Keratinocyte (primary cell): ENCODE data around the gene TMEM132C. TPM values are rescaled to one million over a fixed set of nuclear protein-coding genes. Genes with fewer than 3 reads are reported as not detected.

Source experiments
- DNase-seq: peaks from one replicate; pipeline ENCODE4 v3.0.0-alpha.2; 2011; ENCODE audit warnings: low read depth, missing footprints, low spot score
- FAIRE-seq: peaks from 2 replicates; lab custom pipeline; 2011; peaks lifted over from hg19 to GRCh38; lab: Jason Lieb, UNC
- H2AFZ ChIP-seq: 2 replicates; pipeline ENCODE4 v1.6.0; 2012; ENCODE audit warnings: low read length, control low read depth, inconsistent platforms; ENCODE audit not compliant: control insufficient read depth
- H3K27ac ChIP-seq: 2 replicates; pipeline ENCODE4 v1.5.1; 2011; ENCODE audit warnings: low read length; ENCODE audit not compliant: control insufficient read depth, insufficient read depth
- H3K27me3 ChIP-seq: 3 replicates; pipeline ENCODE4 v1.6.0; 2011; ENCODE audit warnings: low read length; ENCODE audit not compliant: control insufficient read depth, insufficient read depth; ENCODE audit errors: extremely low read depth
- H3K36me3 ChIP-seq, 2 experiments: 2 replicates in 1 of 2; 3 replicates in 1 of 2; pipeline ENCODE4 v1.5.1; 2011; ENCODE audit warnings: low read length in 2 of 2, mild to moderate bottlenecking in 1 of 2; ENCODE audit not compliant: control insufficient read depth in 2 of 2, insufficient read depth in 2 of 2; ENCODE audit errors: extremely low read depth in 1 of 2
- H3K4me1 ChIP-seq: 3 replicates; pipeline ENCODE4 v1.5.1; 2011; ENCODE audit warnings: low read length; ENCODE audit not compliant: control insufficient read depth, insufficient read depth; ENCODE audit errors: extremely low read depth
- H3K4me2 ChIP-seq: 3 replicates; pipeline ENCODE4 v1.6.0; 2011; ENCODE audit warnings: low read depth, low read length; ENCODE audit not compliant: control insufficient read depth, insufficient read depth; ENCODE audit errors: extremely low read depth
- H3K4me3 ChIP-seq, 3 experiments: fragments of 200-600 bp in 1 of 3; sonication (generic) in 1 of 3; 2 replicates in 2 of 3; 3 replicates in 1 of 3; pipeline ENCODE4 v1.5.1; 2011 to 2016; ENCODE audit warnings: low read length in 3 of 3, mild to moderate bottlenecking in 3 of 3, control low read depth in 2 of 3, inconsistent platforms in 1 of 3, low read depth in 1 of 3, mixed read lengths in 1 of 3, mixed run types in 1 of 3, moderate library complexity in 1 of 3; ENCODE audit not compliant: control insufficient read depth in 2 of 3, insufficient read depth in 2 of 3; ENCODE audit errors: extremely low read depth in 1 of 3
- H3K79me2 ChIP-seq: 2 replicates; pipeline ENCODE4 v1.6.0; 2012; ENCODE audit warnings: low read length; ENCODE audit not compliant: control insufficient read depth, insufficient read depth
- H3K9ac ChIP-seq: 3 replicates; pipeline ENCODE4 v1.6.0; 2011; ENCODE audit warnings: low read length; ENCODE audit not compliant: control insufficient read depth, insufficient read depth; ENCODE audit errors: extremely low read depth
- H3K9me1 ChIP-seq: 3 replicates; pipeline ENCODE4 v1.6.0; 2011; ENCODE audit warnings: low read length; ENCODE audit not compliant: control insufficient read depth, insufficient read depth; ENCODE audit errors: extremely low read depth
- H3K9me3 ChIP-seq: 2 replicates; pipeline ENCODE4 v1.5.1; 2012; ENCODE audit warnings: low read depth, low read length; ENCODE audit not compliant: control insufficient read depth
- H4K20me1 ChIP-seq: 3 replicates; pipeline ENCODE4 v1.6.0; 2011; ENCODE audit warnings: low read length; ENCODE audit not compliant: control insufficient read depth, insufficient read depth; ENCODE audit errors: extremely low read depth
- CTCF ChIP-seq, 3 experiments: IDR thresholded peaks in 1 of 3; conservative IDR thresholded peaks in 1 of 3; optimal IDR thresholded peaks in 1 of 3; 2 replicates in 2 of 3; 3 replicates in 1 of 3; pipeline versions ENCODE3 to v1.5.1; 2011; ENCODE audit warnings: low read length in 3 of 3, mild to moderate bottlenecking in 3 of 3, moderate library complexity in 2 of 3, control low read depth in 1 of 3, inconsistent platforms in 1 of 3; ENCODE audit not compliant: insufficient read depth in 2 of 3; ENCODE audit errors: extremely low read depth in 1 of 3
- EZH2 ChIP-seq: IDR thresholded peaks from one replicate; pipeline ENCODE4 v1.6.1; 2012; ENCODE audit warnings: inconsistent platforms, mild to moderate bottlenecking, low read length, moderate library complexity
- dilution Hi-C: fragments of 300-500 bp; cut with MboI; formaldehyde crosslinking; loops from one replicate; pipeline ENCODE4 v1.7.0; 2020; ENCODE audit warnings: low sequenced_read_pairs; ENCODE audit not compliant: extremely low pct_ligation_motif_present
- polyA plus RNA-seq, 5 experiments: library from polyadenylated mRNA; depleted of rRNA in 3 of 5; stranded (reverse) in 3 of 5; stranded (forward) in 1 of 5; unstranded in 1 of 5; fragments of >200 nt; gene quantifications; 1 replicate in 1 of 5; 2 replicates in 3 of 5; 3 replicates in 1 of 5; pipeline versions ENCODE4 v1.2.1 to v1.2.3, GENCODE V29; 2011 to 2012; ENCODE audit warnings: missing spikeins in 2 of 5, low read depth in 1 of 5, low replicate concordance in 1 of 5

TMEM132C gene
- polyA plus RNA-seq, 1 donor (not counting 4 experiments of a cell fraction or from before 2014, with no cell fraction given): not detected

- Histone ChIP-seq H3K36me3 (no peaks in the 10 kb centered on the region), H3K27me3 (no peaks in the 10 kb centered on the region), H3K9me1 (no peaks in the 10 kb centered on the region), H3K9ac (no peak overlapping the region), H3K79me2 (no peaks in the 10 kb centered on the region), H3K27ac (no peak overlapping the region), H4K20me1 (no peaks in the 10 kb centered on the region), H3K4me2 (no peak overlapping the region), H3K4me1 (no peaks in the 10 kb centered on the region), H2AFZ (no peak overlapping the region), H3K9me3 (peaks cover 4% of the 10 kb centered on the region), H3K4me3 (no peak overlapping the region)
- dilution Hi-C loops: no loop called here
- FAIRE-seq (no peak), DNase-seq (no peak)
- no peak for TF ChIP-seq EZH2
- no peak for TF ChIP-seq CTCF (optimal IDR thresholded peaks at IDR 0.05 in 1 of 3, IDR thresholded peaks at IDR 0.05 in 1 of 3, conservative IDR thresholded peaks at IDR 0.05 in 1 of 3; ENCODE audit: extremely low read depth in 1 of 3, insufficient read depth in 2 of 3, low read length in 3 of 3)
Measured at GRCh38 chr12:128318946-128319345, 52.0 kb downstream of the TMEM132C start.

GRCh38 chr12:128322341-128322740, 55.4 kb downstream of the TMEM132C start:
- dilution Hi-C loops: no loop called here
- H3K4me3 ChIP-seq: no peak overlapping the region
- FAIRE-seq (no peak), DNase-seq (no peak)
- TF ChIP-seq EZH2: no peak
- TF ChIP-seq CTCF (optimal IDR thresholded peaks at IDR 0.05 in 1 of 3, IDR thresholded peaks at IDR 0.05 in 1 of 3, conservative IDR thresholded peaks at IDR 0.05 in 1 of 3; ENCODE audit: extremely low read depth in 1 of 3, insufficient read depth in 2 of 3, low read length in 3 of 3): no peak
- H3K9me3 ChIP-seq: peaks cover 5% of the 10 kb centered on the region
- H3K4me1 ChIP-seq: no peaks in the 10 kb centered on the region
- no peaks in the 10 kb centered on the region for H3K9me1 ChIP-seq
- H2AFZ ChIP-seq: no peak overlapping the region
- H3K27me3 ChIP-seq: no peaks in the 10 kb centered on the region
- H3K79me2 ChIP-seq: no peaks in the 10 kb centered on the region
- no peaks in the 10 kb centered on the region for H3K36me3 ChIP-seq
- no peak overlapping the region for H3K4me2 ChIP-seq
- no peak overlapping the region for H3K9ac ChIP-seq
- H3K27ac ChIP-seq: no peak overlapping the region
- H4K20me1 ChIP-seq: no peaks in the 10 kb centered on the region
